Vagina (tissue), 2 donors: ENCODE measurements around the gene ATXN7L3. TPM values are rescaled to one million over a fixed set of nuclear protein-coding genes. Genes with fewer than 3 reads are reported as not detected.

Experiments
- DNase-seq, 2 donors: peaks; one replicate each; pipeline ENCODE4 v3.0.0-alpha.2; 2017; ENCODE audit errors: extremely low spot score in 2 of 2
- H3K27ac ChIP-seq: fragments of 200-600 bp; sonication (generic); one replicate; pipeline ENCODE4 v1.5.1; 2019
- H3K27me3 ChIP-seq: fragments of 200-600 bp; sonication (generic); one replicate; pipeline ENCODE4 v1.5.1; 2019
- H3K36me3 ChIP-seq, 2 donors: fragments of 200-600 bp; sonication (generic); one replicate each; pipeline ENCODE4 v1.5.1; 2017 to 2019
- H3K4me1 ChIP-seq: fragments of 200-600 bp; sonication (generic); one replicate; pipeline ENCODE4 v1.5.1; 2019
- H3K4me3 ChIP-seq, 2 donors: fragments of 200-600 bp; sonication (generic); 1 replicate in 1 of 2; 2 replicates in 1 of 2; pipeline ENCODE4 v1.5.1; 2016 to 2019
- H3K9me3 ChIP-seq: fragments of 200-600 bp; sonication (generic); one replicate; pipeline ENCODE4 v1.5.1; 2019
- POLR2A ChIP-seq, 2 donors: fragments of 450-650 bp; IDR thresholded peaks; one replicate each; pipeline ENCODE4 v1.6.1; 2017; ENCODE audit warnings: antibody characterized with exemption in 2 of 2, mild to moderate bottlenecking in 2 of 2, moderate library complexity in 2 of 2
- POLR2AphosphoS5 ChIP-seq, 2 donors: sonication (generic); formaldehyde crosslinking; IDR thresholded peaks; one replicate each; pipeline ENCODE4 v1.9.0; 2017; ENCODE audit warnings: antibody characterized with exemption in 2 of 2, mild to moderate bottlenecking in 2 of 2, low read depth in 1 of 2; ENCODE audit not compliant: insufficient read depth in 1 of 2
- intact Hi-C: fragments of 100-400 bp; cut with DNase I; formaldehyde crosslinking; loops from one replicate; pipeline ENCODE4 v1.15.1; 2023
- total RNA-seq: library from RNA; depleted of rRNA; stranded (reverse); fragments of >200 nt; gene quantifications from one replicate; pipeline ENCODE4 v1.2.3, GENCODE V29; 2016
- TF ChIP-seq, protein P1 (sequence below), 3 experiments: fragments of 450-650 bp in 2 of 3; fragments of 200-600 bp in 1 of 3; sonication (generic) in 1 of 3; IDR thresholded peaks; one replicate each; pipeline ENCODE4 v1.5.1; 2017 to 2019; ENCODE audit warnings: antibody characterized with exemption in 3 of 3, mild to moderate bottlenecking in 2 of 3, moderate library complexity in 2 of 3

ATXN7L3 gene
- total RNA-seq, 1 donor from 2014 or later = 27.3 TPM

- Histone ChIP-seq H3K4me1 (peaks cover 23% of the 10 kb centered on the region), H3K27me3 (no peaks in the 10 kb centered on the region), H3K9me3 (no peaks in the 10 kb centered on the region), H3K27ac (no peak overlapping the region), H3K4me3 (no peak overlapping the region), H3K36me3 (peaks cover 0 to 25% of the 10 kb centered on the region in 2 donors)
- DNase-seq = no peak
- TF ChIP-seq POLR2AphosphoS5 (IDR thresholded peaks at IDR 0.05; ENCODE audit: insufficient read depth in 1 of 2, low read depth in 1 of 2) (no peak), POLR2A (IDR thresholded peaks at IDR 0.05) (no peak)
- TF ChIP-seq, protein P1, sequence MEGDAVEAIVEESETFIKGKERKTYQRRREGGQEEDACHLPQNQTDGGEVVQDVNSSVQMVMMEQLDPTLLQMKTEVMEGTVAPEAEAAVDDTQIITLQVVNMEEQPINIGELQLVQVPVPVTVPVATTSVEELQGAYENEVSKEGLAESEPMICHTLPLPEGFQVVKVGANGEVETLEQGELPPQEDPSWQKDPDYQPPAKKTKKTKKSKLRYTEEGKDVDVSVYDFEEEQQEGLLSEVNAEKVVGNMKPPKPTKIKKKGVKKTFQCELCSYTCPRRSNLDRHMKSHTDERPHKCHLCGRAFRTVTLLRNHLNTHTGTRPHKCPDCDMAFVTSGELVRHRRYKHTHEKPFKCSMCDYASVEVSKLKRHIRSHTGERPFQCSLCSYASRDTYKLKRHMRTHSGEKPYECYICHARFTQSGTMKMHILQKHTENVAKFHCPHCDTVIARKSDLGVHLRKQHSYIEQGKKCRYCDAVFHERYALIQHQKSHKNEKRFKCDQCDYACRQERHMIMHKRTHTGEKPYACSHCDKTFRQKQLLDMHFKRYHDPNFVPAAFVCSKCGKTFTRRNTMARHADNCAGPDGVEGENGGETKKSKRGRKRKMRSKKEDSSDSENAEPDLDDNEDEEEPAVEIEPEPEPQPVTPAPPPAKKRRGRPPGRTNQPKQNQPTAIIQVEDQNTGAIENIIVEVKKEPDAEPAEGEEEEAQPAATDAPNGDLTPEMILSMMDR (IDR thresholded peaks at IDR 0.05) = no peak
- intact Hi-C loops = no loop called here
Measured at GRCh38 chr17:44197107-44197506, 2.6 kb downstream of the ATXN7L3 start.

GRCh38 chr17:44193326-44194084 is 6.2 kb downstream of the ATXN7L3 start:
- intact Hi-C loops = no loop called here
- H3K9me3 ChIP-seq = no peaks in the 10 kb centered on the region
- no peak for TF ChIP-seq POLR2A (IDR thresholded peaks at IDR 0.05)
- no peak for TF ChIP-seq POLR2AphosphoS5 (IDR thresholded peaks at IDR 0.05; ENCODE audit: insufficient read depth in 1 of 2, low read depth in 1 of 2)
- TF ChIP-seq, protein P1 (IDR thresholded peaks at IDR 0.05) = no peak
- no peak for DNase-seq
- peaks cover 16% of the 10 kb centered on the region for H3K4me1 ChIP-seq
- no peaks in the 10 kb centered on the region for H3K27me3 ChIP-seq
- H3K27ac ChIP-seq = no peak overlapping the region
- no peak overlapping the region for H3K4me3 ChIP-seq
- H3K36me3 ChIP-seq = peaks cover 0 to 40% of the 10 kb centered on the region in 2 donors

DNA sequence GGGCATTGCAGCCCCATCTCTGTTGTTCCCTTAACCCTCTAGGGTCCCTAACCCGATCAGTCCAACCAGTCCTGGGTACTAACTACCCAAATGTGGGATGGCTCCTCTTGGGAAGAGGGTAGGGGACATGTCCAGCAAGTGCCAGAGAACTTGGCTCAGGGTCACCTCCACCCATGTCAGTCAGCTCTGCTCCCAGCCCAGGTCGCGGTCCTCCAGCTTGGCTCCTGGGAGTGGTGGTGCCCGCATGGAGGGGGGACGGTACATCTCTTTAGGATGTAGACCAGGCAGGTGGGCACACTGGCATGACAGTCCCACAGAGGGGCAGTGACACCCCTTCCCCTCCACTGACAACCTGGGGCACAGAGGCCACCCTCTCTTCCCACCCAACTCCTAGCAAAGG is 6.9 kb downstream of the ATXN7L3 start:
- Histone ChIP-seq H3K27me3 (no peaks in the 10 kb centered on the region), H3K36me3 (peaks cover 0 to 40% of the 10 kb centered on the region in 2 donors), H3K27ac (no peak overlapping the region), H3K9me3 (no peaks in the 10 kb centered on the region), H3K4me1 (peaks cover 16% of the 10 kb centered on the region), H3K4me3 (no peak overlapping the region)
- TF ChIP-seq, protein P1 (IDR thresholded peaks at IDR 0.05) = no peak
- TF ChIP-seq POLR2AphosphoS5 (IDR thresholded peaks at IDR 0.05; ENCODE audit: insufficient read depth in 1 of 2, low read depth in 1 of 2) = no peak
- TF ChIP-seq POLR2A (IDR thresholded peaks at IDR 0.05) = no peak
- no peak for DNase-seq
- intact Hi-C loops = no loop called here

DNA sequence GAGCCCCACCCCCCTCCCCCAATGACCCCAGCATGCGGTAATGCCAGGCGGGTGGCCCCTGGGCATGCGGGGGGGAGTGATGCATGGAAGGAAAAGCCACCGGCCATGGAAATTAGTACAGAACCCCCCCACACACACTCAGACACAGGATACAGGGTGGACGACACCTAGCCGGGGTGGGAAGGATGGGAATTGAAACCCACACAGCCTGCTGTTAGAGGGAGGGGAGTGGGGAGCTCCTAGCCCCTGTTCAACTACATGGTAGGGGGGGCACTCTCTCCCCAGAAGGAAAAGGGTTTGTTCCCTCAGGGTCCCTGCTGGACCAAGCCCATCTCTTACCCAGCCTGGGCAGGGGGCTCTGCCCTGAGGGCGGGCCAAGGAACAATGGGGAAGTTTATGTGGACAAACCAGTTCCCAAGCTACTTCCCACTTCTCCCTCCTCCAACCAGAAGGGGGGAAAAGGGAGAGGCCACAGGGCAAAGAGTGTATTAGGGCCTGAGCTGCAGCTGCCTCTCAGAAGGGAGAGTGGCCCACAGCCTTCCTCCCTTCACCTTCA is 7.7 kb downstream of the ATXN7L3 start:
- no peaks in the 10 kb centered on the region for H3K27me3 ChIP-seq
- TF ChIP-seq POLR2A (IDR thresholded peaks at IDR 0.05) (no peak), POLR2AphosphoS5 (IDR thresholded peaks at IDR 0.05; ENCODE audit: insufficient read depth in 1 of 2, low read depth in 1 of 2) (no peak)
- TF ChIP-seq, protein P1 (IDR thresholded peaks at IDR 0.05) = no peak
- no peak overlapping the region for H3K4me3 ChIP-seq
- peaks cover 0 to 40% of the 10 kb centered on the region in 2 donors for H3K36me3 ChIP-seq
- no peak for DNase-seq
- H3K9me3 ChIP-seq = no peaks in the 10 kb centered on the region
- no peak overlapping the region for H3K27ac ChIP-seq
- intact Hi-C loops = no loop called here
- H3K4me1 ChIP-seq = peaks cover 16% of the 10 kb centered on the region

- TF ChIP-seq, protein P1 (IDR thresholded peaks at IDR 0.05) = no peak
- TF ChIP-seq POLR2AphosphoS5 (IDR thresholded peaks at IDR 0.05; ENCODE audit: insufficient read depth in 1 of 2, low read depth in 1 of 2) (no peak), POLR2A (IDR thresholded peaks at IDR 0.05) (no peak)
- DNase-seq = no peak
- intact Hi-C loops = no loop called here
- Histone ChIP-seq H3K4me1 (peaks cover 16% of the 10 kb centered on the region), H3K9me3 (no peaks in the 10 kb centered on the region), H3K27me3 (no peaks in the 10 kb centered on the region), H3K36me3 (peaks cover 0 to 40% of the 10 kb centered on the region in 2 donors), H3K27ac (no peak overlapping the region), H3K4me3 (no peak overlapping the region)
Measured at GRCh38 chr17:44191369-44191768, 8.3 kb downstream of the ATXN7L3 start.
